Ishikawa (cell line): ENCODE data around the gene JPT2.

ENCODE experiments used
- CEBPB ChIP-seq: IDR thresholded peaks from 2 replicates; pipeline ENCODE4 v1.6.1; 2012
- CREB1 ChIP-seq: IDR thresholded peaks from 2 replicates; pipeline ENCODE4 v1.6.1; 2012; ENCODE audit warnings: low read depth
- EGR1 ChIP-seq: IDR thresholded peaks from 2 replicates; pipeline ENCODE4 v1.6.1; 2012
- EP300 ChIP-seq: IDR thresholded peaks from 2 replicates; pipeline ENCODE4 v1.6.1; 2012; ENCODE audit warnings: borderline replicate concordance
- FOXM1 ChIP-seq: IDR thresholded peaks from 2 replicates; pipeline ENCODE4 v1.6.1; 2012; ENCODE audit warnings: low read depth, borderline replicate concordance
- MAX ChIP-seq: IDR thresholded peaks from 2 replicates; pipeline ENCODE4 v1.6.1; 2012
- NFIC ChIP-seq: IDR thresholded peaks from 2 replicates; pipeline ENCODE4 v1.6.1; 2012
- RAD21 ChIP-seq: IDR thresholded peaks from 2 replicates; pipeline ENCODE4 v1.6.1; 2012; ENCODE audit warnings: low read depth
- TAF1 ChIP-seq: IDR thresholded peaks from 2 replicates; pipeline ENCODE4 v1.6.1; 2012; ENCODE audit warnings: low read depth, mild to moderate bottlenecking
- TCF12 ChIP-seq: IDR thresholded peaks from 2 replicates; pipeline ENCODE4 v1.6.1; 2012; ENCODE audit warnings: low read depth
- TEAD4 ChIP-seq: IDR thresholded peaks from 2 replicates; pipeline ENCODE4 v1.6.1; 2012
- YY1 ChIP-seq: IDR thresholded peaks from 2 replicates; pipeline ENCODE4 v1.6.1; 2012; ENCODE audit warnings: low read depth
- ZBTB7A ChIP-seq: IDR thresholded peaks from 2 replicates; pipeline ENCODE4 v1.6.1; 2012; ENCODE audit warnings: low read depth
- TF ChIP-seq, protein P1 (sequence below): IDR thresholded peaks from 2 replicates; pipeline ENCODE4 v1.6.1; 2012
- TF ChIP-seq, protein P2 (sequence below): IDR thresholded peaks from 2 replicates; pipeline ENCODE4 v1.6.1; 2012; ENCODE audit warnings: low read depth, mild to moderate bottlenecking

JPT2 gene

GRCh38 chr16:1731073-1731472 lies 53.0 kb downstream of the JPT2 start:
- no peak for TF ChIP-seq MAX
- no peak for TF ChIP-seq FOXM1
- TF ChIP-seq RAD21, result no peak
- TF ChIP-seq EP300, result no peak
- TF ChIP-seq, protein P1, sequence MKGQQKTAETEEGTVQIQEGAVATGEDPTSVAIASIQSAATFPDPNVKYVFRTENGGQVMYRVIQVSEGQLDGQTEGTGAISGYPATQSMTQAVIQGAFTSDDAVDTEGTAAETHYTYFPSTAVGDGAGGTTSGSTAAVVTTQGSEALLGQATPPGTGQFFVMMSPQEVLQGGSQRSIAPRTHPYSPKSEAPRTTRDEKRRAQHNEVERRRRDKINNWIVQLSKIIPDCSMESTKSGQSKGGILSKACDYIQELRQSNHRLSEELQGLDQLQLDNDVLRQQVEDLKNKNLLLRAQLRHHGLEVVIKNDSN, result no peak

DNA sequence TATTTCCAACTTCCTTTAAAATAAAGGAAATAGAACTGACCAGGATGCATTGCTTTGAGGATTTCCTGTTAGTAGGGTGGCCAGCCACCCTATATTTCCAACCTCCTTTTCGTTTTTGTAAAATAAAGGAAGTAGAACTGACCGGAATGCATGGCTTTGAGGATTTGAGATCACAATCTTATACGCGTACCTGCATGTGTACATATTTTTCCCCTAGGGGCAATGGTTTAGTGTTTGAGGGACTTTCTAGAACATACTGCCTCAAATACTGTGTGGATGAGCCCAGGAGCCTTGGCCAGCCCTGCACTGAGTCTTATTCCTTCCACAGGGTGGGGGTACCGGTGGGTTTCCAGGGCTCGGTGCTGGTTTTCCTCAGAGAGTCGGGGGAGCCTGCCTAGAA lies 53.5 kb downstream of the JPT2 start:
- TF ChIP-seq TEAD4 (no peak), FOXM1 (no peak), ZBTB7A (no peak), YY1 (no peak), EGR1 (no peak), MAX (no peak), TCF12 (no peak), CREB1 (no peak), NFIC (no peak), EP300 (no peak), CEBPB (no peak), RAD21 (no peak), TAF1 (no peak)
- TF ChIP-seq, protein P1, result no peak
- TF ChIP-seq, protein P2, sequence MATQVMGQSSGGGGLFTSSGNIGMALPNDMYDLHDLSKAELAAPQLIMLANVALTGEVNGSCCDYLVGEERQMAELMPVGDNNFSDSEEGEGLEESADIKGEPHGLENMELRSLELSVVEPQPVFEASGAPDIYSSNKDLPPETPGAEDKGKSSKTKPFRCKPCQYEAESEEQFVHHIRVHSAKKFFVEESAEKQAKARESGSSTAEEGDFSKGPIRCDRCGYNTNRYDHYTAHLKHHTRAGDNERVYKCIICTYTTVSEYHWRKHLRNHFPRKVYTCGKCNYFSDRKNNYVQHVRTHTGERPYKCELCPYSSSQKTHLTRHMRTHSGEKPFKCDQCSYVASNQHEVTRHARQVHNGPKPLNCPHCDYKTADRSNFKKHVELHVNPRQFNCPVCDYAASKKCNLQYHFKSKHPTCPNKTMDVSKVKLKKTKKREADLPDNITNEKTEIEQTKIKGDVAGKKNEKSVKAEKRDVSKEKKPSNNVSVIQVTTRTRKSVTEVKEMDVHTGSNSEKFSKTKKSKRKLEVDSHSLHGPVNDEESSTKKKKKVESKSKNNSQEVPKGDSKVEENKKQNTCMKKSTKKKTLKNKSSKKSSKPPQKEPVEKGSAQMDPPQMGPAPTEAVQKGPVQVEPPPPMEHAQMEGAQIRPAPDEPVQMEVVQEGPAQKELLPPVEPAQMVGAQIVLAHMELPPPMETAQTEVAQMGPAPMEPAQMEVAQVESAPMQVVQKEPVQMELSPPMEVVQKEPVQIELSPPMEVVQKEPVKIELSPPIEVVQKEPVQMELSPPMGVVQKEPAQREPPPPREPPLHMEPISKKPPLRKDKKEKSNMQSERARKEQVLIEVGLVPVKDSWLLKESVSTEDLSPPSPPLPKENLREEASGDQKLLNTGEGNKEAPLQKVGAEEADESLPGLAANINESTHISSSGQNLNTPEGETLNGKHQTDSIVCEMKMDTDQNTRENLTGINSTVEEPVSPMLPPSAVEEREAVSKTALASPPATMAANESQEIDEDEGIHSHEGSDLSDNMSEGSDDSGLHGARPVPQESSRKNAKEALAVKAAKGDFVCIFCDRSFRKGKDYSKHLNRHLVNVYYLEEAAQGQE, result no peak

DNA sequence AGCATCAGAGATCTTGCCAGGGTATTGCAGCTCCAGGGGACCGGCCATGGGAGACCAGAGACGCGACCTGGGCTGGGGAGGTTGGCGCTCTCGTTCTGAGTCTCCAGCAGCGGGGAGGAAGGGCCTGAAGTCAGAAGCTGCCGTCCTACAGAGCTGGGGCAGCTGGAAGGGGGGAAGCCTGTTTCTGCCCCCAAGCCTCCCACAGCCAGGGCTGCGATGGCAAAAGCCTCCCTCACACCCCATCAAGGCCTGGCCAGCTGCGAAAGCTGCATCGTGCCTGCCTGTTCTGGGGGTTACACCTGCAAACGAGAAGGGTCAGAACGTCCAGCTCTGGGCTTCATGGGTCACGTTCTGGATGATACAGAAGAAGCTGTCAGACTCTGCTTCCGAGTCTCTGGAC lies 54.0 kb downstream of the JPT2 start:
- no peak for TF ChIP-seq EP300
- TF ChIP-seq, protein P1, result no peak
- TF ChIP-seq TEAD4, result no peak
- no peak for TF ChIP-seq RAD21
- no peak for TF ChIP-seq NFIC
- no peak for TF ChIP-seq FOXM1
- TF ChIP-seq TCF12, result no peak
- no peak for TF ChIP-seq MAX
- no peak for TF ChIP-seq CREB1
- no peak for TF ChIP-seq TAF1
- TF ChIP-seq CEBPB, result no peak
- TF ChIP-seq YY1, result no peak
- no peak for TF ChIP-seq EGR1
- TF ChIP-seq, protein P2, result no peak
- no peak for TF ChIP-seq ZBTB7A

DNA sequence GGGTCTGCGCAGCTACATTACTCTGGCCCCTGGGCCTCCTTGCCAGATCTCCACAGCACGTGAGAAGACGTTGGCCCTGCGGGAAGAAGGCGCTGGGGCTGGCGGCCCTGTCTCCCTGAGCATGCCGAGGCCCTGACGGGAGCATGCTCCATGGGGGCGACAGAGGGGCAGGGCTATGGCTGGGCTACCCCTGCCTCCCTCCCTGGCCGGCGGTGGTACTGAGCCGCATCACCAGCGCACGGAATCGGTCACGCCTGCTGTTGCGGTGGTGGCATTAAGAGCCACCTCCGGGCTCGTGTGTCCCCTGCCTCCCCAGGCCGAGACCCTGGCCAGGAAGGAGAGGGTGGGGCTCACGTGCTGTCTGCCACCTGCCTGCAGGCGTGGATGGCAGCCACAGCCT lies 56.0 kb downstream of the JPT2 start:
- TF ChIP-seq RAD21 (no peak), CEBPB (no peak), TCF12 (no peak), TEAD4 (no peak), MAX (no peak), ZBTB7A (no peak), CREB1 (no peak), NFIC (no peak), EP300 (no peak)
- TF ChIP-seq, protein P2, result no peak
- TF ChIP-seq, protein P1, result no peak
